DOHH2 (cell line): Measurements from ENCODE around the gene HAO2.

Source experiments
- CTCF ChIP-seq: fragments of 200-600 bp; sonication (generic); IDR thresholded peaks from one replicate; pipeline ENCODE4 v1.5.1; 2014; ENCODE audit warnings: antibody characterized with exemption, mild to moderate bottlenecking, low read depth, low read length; ENCODE audit not compliant: poor library complexity, severe bottlenecking
- EZH2phosphoT487 ChIP-seq: fragments of 200-600 bp; sonication (generic); IDR thresholded peaks from 2 replicates; pipeline ENCODE4 v1.6.1; 2017; ENCODE audit warnings: borderline replicate concordance, mild to moderate bottlenecking, antibody characterized with exemption, low read length, moderate library complexity, mixed read lengths

GRCh38 chr1:119404736-119405135 is 36.2 kb downstream of the HAO2 start:
- no peak for TF ChIP-seq CTCF
- TF ChIP-seq EZH2phosphoT487, result no peak
